ENCODE results near the gene AIMP1. TPM values are rescaled to one million over a fixed set of nuclear protein-coding genes. Genes with fewer than 3 reads are reported as not detected.

Gene AIMP1
- total and polyA plus RNA-seq, 12 donors = 7.3 to 75.2 (median 37.0) TPM

DNA sequence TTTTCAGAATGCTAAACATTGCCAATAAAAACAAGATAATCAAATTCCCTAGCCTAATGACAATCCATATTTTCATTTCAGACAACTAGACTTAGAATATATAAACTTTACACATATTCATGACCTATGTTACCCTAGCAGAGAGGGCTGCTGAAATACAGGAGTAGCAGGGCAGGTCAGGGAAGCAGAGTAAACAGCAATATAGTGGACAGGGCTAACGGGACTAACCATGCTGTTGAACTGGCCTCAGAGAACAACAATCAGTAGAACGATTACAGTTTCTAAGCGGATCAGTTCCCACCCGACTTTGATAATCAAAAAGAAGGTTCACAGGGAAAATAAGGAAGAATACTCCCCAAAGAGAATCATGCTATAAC, 14.3 kb upstream of the AIMP1 start:
- intact Hi-C loops (cut with DNase I) = no loop called here
- WGBS, 4 donors = 83 to 88% (median 85%) methylated on average over 4 of the region's 4 CpGs
- Histone ChIP-seq H3K27me3 (no peaks in the 10 kb centered on the region), H3K36me3 (replicated peaks in 1 of 2) (no peaks in the 10 kb centered on the region), H3K9me3 (replicated peaks in 1 of 3) (no peaks in the 10 kb centered on the region), H3K4me1 (replicated peaks in 1 of 2) (no peaks in the 10 kb centered on the region), H3K4me3 (no peak overlapping the region), H3K27ac (no peak overlapping the region)
- no peak for DNase-seq
- no peak for TF ChIP-seq POLR2A (IDR thresholded peaks at IDR 0.05)
- TF ChIP-seq, protein P1, sequence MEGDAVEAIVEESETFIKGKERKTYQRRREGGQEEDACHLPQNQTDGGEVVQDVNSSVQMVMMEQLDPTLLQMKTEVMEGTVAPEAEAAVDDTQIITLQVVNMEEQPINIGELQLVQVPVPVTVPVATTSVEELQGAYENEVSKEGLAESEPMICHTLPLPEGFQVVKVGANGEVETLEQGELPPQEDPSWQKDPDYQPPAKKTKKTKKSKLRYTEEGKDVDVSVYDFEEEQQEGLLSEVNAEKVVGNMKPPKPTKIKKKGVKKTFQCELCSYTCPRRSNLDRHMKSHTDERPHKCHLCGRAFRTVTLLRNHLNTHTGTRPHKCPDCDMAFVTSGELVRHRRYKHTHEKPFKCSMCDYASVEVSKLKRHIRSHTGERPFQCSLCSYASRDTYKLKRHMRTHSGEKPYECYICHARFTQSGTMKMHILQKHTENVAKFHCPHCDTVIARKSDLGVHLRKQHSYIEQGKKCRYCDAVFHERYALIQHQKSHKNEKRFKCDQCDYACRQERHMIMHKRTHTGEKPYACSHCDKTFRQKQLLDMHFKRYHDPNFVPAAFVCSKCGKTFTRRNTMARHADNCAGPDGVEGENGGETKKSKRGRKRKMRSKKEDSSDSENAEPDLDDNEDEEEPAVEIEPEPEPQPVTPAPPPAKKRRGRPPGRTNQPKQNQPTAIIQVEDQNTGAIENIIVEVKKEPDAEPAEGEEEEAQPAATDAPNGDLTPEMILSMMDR (IDR thresholded peaks at IDR 0.05) = no peak

DNA sequence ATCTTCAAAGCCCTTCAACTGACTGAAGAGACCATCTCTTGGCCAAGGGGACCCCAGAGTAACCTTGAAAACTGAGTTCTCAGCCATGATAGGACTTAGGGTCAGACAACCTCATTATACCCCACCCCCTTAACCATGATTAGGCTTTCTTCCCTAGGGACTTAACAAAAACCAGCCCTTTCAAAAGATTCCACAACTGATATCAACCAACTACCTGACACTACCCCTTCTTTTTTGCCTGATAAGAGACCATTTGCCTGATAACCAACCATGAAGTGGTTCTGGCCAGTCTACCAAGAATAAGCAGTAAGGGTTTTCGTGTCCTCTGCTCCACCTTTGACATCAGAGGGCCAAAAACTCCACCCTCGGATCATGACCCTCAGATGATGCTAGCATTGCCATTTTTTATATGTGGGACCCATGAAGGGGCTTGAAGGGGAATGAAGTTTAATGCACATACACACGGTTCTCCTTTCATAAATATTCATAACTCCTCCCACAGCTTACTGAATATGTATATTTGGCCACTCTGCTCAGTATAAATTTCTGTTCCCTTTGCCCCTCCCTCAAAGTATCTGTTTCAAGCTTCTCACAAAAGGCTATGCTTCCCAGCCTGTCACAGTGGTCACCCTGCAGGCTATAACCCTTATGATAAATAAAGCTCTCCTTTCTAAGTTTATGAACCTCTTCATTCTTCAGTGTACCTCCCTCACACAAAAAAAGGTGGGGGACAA, 12.6 kb upstream of the AIMP1 start:
- intact Hi-C loops (cut with DNase I) = no loop called here
- peaks cover 0 to 7% of the 10 kb centered on the region in 2 donors for H3K36me3 ChIP-seq (replicated peaks in 1 of 2)
- H3K4me3 ChIP-seq = no peak overlapping the region
- H3K9me3 ChIP-seq (replicated peaks in 1 of 3) = no peaks in the 10 kb centered on the region
- no peak for DNase-seq
- no peak for TF ChIP-seq POLR2A (IDR thresholded peaks at IDR 0.05)
- TF ChIP-seq, protein P1 (IDR thresholded peaks at IDR 0.05) = no peak
- 91 to 96% (median 92%) methylated on average over 3 of the region's 3 CpGs for WGBS, 4 donors
- no peaks in the 10 kb centered on the region for H3K27me3 ChIP-seq
- H3K4me1 ChIP-seq (replicated peaks in 1 of 2) = no peaks in the 10 kb centered on the region
- no peak overlapping the region for H3K27ac ChIP-seq

DNA sequence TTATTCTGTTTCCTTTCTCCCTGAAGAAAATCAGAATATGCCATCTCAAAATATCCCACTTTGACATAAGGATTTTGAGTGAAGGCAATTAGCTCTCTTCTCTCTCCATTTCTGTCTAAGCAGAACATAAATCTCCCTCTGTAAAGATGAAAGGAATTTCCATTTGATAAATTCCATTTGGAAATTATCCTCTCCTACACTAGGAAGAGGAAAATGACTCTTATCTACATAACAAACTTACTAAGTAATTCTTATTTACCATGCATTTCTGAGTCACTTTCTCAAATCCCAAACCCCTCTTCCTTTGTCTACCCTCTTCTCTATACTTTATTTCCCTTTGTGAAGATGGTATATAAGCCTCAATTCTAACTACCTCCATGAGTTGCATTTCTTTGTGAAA, 11.7 kb upstream of the AIMP1 start:
- H3K4me3 ChIP-seq = no peak overlapping the region
- DNase-seq = no peak
- H3K27me3 ChIP-seq = no peaks in the 10 kb centered on the region
- no peak for TF ChIP-seq POLR2A (IDR thresholded peaks at IDR 0.05)
- intact Hi-C loops (cut with DNase I) = no loop called here
- no peak overlapping the region for H3K27ac ChIP-seq
- peaks cover 0 to 7% of the 10 kb centered on the region in 2 donors for H3K36me3 ChIP-seq (replicated peaks in 1 of 2)
- H3K9me3 ChIP-seq (replicated peaks in 1 of 3) = no peaks in the 10 kb centered on the region
- H3K4me1 ChIP-seq (replicated peaks in 1 of 2) = no peaks in the 10 kb centered on the region

DNA sequence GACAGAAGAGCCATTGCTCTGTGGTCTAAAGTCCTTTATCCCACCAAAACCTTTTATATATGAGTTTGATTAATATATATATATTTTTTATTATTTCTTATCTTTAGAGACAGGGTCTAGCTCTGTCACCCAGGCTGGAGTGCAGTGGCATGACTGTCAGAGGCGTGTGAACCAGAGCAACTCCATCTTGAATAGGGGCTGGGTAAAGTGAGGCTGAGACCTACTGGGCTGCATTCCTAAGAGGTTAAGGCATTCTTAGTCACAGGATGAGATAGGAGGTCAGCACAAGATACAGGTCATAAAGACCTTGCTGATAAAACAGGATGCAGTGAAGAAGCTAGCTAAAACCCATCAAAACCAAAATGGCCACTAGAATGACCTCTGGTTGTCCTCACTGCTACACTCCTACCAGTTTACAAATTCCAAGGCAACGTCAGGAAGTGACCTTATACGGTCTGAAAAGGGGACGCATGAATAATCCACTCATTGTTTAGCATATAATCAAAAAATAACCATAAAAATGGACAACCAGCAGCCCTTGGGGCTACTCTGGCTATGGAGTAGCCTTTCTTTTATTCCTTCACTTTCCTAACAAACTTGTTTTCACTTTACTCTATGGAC, 10.8 kb upstream of the AIMP1 start:
- WGBS, 4 donors = 63 to 94% (median 88%) methylated on average over 4 of the region's 4 CpGs
- Histone ChIP-seq H3K9me3 (replicated peaks in 1 of 3) (no peaks in the 10 kb centered on the region), H3K27ac (no peak overlapping the region), H3K36me3 (replicated peaks in 1 of 2) (peaks cover 0 to 7% of the 10 kb centered on the region in 2 donors), H3K4me3 (no peak overlapping the region), H3K4me1 (replicated peaks in 1 of 2) (no peaks in the 10 kb centered on the region), H3K27me3 (no peaks in the 10 kb centered on the region)
- intact Hi-C loops (cut with DNase I) = no loop called here
- no peak for DNase-seq
- TF ChIP-seq, protein P1 (IDR thresholded peaks at IDR 0.05) = no peak
- TF ChIP-seq POLR2A (IDR thresholded peaks at IDR 0.05) = no peak

DNA sequence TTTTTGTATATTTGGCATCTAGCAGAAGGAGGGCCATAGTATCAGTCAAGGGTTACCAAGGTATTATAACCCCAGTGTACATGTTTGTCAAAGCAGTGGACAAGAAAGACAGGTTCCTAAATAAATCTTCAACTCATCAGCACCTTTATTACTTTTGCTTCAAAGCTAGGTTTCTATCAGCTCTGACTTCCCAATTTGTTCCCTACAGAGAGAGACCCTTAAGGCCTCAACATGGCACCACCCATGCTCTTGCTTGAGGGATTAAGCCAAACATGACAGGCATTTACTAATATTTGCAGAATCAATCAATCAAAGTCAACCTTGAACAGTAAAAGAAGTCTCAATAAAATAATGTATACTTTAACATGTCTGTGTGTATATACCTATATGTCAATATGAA, 9.8 kb upstream of the AIMP1 start:
- TF ChIP-seq, protein P1 (IDR thresholded peaks at IDR 0.05) = no peak
- no peak for TF ChIP-seq POLR2A (IDR thresholded peaks at IDR 0.05)
- intact Hi-C loops (cut with DNase I) = no loop called here

More for the DNA sequence above, 9.8 kb upstream of the AIMP1 start:
- H3K4me3 ChIP-seq = no peak overlapping the region
- DNase-seq = no peak
- H3K4me1 ChIP-seq (replicated peaks in 1 of 2) = peaks cover 0 to 3% of the 10 kb centered on the region in 2 donors
- no peaks in the 10 kb centered on the region for H3K27me3 ChIP-seq
- no peaks in the 10 kb centered on the region for H3K9me3 ChIP-seq (replicated peaks in 1 of 3)
- H3K27ac ChIP-seq = no peak overlapping the region
- H3K36me3 ChIP-seq (replicated peaks in 1 of 2) = peaks cover 0 to 7% of the 10 kb centered on the region in 2 donors

All from adrenal gland (tissue), 12 donors.